ENCODE measurements around the gene EFHD1.

EFHD1 gene

DNA sequence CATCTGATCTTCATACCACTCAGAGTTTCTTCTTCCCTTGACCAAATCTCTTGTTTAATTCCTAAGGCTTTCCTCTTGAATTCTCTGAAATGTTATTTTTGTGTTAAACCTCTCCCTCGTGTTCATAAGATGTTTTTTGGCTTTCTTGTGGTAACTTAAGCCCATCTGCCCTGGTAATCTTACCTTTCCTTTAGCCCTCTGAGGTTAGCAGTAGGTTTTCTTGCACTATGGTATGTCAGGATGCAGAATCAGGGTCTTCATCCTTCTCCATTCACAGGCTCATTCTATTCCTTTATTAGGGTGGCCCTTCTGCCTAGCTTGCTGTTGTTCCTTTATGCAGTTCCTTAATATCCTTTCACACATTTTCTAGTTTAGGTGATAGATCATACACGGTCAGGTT is 87.9 kb downstream of the EFHD1 start:
- TF ChIP-seq, protein P1, sequence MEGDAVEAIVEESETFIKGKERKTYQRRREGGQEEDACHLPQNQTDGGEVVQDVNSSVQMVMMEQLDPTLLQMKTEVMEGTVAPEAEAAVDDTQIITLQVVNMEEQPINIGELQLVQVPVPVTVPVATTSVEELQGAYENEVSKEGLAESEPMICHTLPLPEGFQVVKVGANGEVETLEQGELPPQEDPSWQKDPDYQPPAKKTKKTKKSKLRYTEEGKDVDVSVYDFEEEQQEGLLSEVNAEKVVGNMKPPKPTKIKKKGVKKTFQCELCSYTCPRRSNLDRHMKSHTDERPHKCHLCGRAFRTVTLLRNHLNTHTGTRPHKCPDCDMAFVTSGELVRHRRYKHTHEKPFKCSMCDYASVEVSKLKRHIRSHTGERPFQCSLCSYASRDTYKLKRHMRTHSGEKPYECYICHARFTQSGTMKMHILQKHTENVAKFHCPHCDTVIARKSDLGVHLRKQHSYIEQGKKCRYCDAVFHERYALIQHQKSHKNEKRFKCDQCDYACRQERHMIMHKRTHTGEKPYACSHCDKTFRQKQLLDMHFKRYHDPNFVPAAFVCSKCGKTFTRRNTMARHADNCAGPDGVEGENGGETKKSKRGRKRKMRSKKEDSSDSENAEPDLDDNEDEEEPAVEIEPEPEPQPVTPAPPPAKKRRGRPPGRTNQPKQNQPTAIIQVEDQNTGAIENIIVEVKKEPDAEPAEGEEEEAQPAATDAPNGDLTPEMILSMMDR (IDR thresholded peaks at IDR 0.05; ENCODE audit: low read depth, low read length): no peak
- no peak for DNase-seq (ENCODE audit: low read depth in 2 of 2)
- H3K4me3 ChIP-seq (replicated peaks in 1 of 2; ENCODE audit: low read depth in 2 of 2, low read length in 2 of 2): no peak overlapping the region

GRCh38 chr2:232721882-232722281 is 88.5 kb downstream of the EFHD1 start:
- DNase-seq (ENCODE audit: low read depth in 2 of 2): no peak
- no peak overlapping the region for H3K4me3 ChIP-seq (replicated peaks in 1 of 2; ENCODE audit: low read depth in 2 of 2, low read length in 2 of 2)
- TF ChIP-seq, protein P1 (IDR thresholded peaks at IDR 0.05; ENCODE audit: low read depth, low read length): no peak

DNA sequence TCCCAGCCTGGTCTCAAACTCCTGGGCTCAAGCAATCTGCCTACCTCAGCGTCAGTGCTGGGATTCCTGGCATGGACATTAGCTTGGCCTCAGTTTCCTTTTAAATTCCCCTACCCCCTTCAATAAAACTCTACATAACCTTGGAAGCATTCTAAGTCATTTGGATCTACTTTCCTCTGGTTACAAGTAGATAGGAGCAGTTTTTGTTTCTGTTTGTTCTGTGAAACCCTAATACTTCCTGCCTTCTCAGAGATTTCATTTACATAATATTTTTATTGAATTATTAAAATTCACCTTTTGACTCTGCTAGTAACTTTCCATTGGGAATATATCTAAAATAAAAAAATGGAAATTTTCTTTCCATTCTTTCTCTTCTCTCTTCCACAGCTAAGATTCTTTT is 89.6 kb downstream of the EFHD1 start:
- TF ChIP-seq, protein P1 (IDR thresholded peaks at IDR 0.05; ENCODE audit: low read depth, low read length): no peak
- no peak overlapping the region for H3K4me3 ChIP-seq (replicated peaks in 1 of 2; ENCODE audit: low read depth in 2 of 2, low read length in 2 of 2)
- DNase-seq (ENCODE audit: low read depth in 2 of 2): no peak

DNA sequence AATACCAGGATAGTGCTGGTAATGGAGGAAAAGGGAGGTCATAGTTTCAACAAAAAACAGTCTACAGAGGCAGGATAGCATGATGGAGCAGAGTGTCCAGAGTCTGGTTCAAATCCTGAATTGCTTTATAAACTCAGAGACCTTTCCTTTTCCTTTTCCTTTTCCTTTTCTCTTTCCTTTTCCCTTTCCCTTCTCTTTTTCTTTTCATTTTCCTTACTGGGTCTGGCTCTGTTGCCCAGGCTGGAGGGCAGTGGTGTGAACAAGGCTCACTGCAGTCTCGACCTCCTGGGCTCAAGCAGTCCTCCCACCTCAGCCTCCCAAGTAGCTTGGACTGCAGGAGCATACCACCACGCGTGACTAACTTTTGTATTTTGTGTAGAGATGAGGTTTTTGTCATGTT is 95.4 kb downstream of the EFHD1 start:
- TF ChIP-seq, protein P1 (IDR thresholded peaks at IDR 0.05; ENCODE audit: low read depth, low read length): no peak
- no peak for DNase-seq (ENCODE audit: low read depth in 2 of 2)
- no peak overlapping the region for H3K4me3 ChIP-seq (replicated peaks in 1 of 2; ENCODE audit: low read depth in 2 of 2, low read length in 2 of 2)

DNA sequence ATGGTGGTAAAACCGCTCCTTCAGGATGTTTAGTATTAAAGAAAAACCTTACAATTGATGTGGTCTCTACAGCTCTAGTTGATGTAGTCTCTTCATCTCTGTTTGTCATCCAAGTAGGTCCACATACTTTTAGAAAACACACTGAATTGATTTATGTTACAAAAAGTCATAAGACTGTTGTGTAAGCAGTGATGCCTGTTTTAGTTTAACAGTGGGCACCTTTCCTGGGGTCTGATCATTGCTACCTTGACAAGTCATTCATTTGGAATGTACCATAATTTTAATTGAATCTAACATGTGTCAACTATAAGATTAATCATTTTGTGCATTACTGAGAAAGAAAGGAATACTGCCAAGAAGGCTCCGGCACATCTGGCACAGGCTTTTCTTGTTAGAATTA is 98.1 kb downstream of the EFHD1 start:
- DNase-seq (ENCODE audit: low read depth in 2 of 2): no peak
- no peak overlapping the region for H3K4me3 ChIP-seq (replicated peaks in 1 of 2; ENCODE audit: low read depth in 2 of 2, low read length in 2 of 2)
- TF ChIP-seq, protein P1 (IDR thresholded peaks at IDR 0.05; ENCODE audit: low read depth, low read length): no peak
